Fibroblast of lung (primary cell): ENCODE results near the gene PAFAH2.

ENCODE experiments used
- CTCF ChIP-seq, 2 donors: IDR thresholded peaks in 1 of 2; conservative IDR thresholded peaks in 1 of 2; 1 replicate in 1 of 2; 2 replicates in 1 of 2; pipeline ENCODE4 v1.5.1; 2011 to 2012; ENCODE audit warnings: low read length in 2 of 2, control low read depth in 1 of 2, inconsistent platforms in 1 of 2, low read depth in 1 of 2, mild to moderate bottlenecking in 1 of 2
- EZH2 ChIP-seq: IDR thresholded peaks from 2 replicates; pipeline ENCODE4 v1.5.1; 2012; ENCODE audit warnings: low read length, control low read depth, mild to moderate bottlenecking; ENCODE audit errors: missing control alignments

GRCh38 chr1:25952841-25953401, 44.9 kb downstream of the PAFAH2 start:
- TF ChIP-seq CTCF (conservative IDR thresholded peaks at IDR 0.05 in 1 of 2, IDR thresholded peaks at IDR 0.05 in 1 of 2; ENCODE audit: low read depth in 1 of 2, low read length in 2 of 2): no peak
- no peak for TF ChIP-seq EZH2
